H54 (cell line): Measurements from ENCODE around the gene HLA-E.

Experiments used
- DNase-seq: peaks from one replicate; pipeline ENCODE4 v3.0.0; 2011; ENCODE audit warnings: low spot score, mixed read lengths; ENCODE audit not compliant: insufficient read length
- FAIRE-seq: peaks from 3 replicates; lab custom pipeline; 2011; peaks lifted over from hg19 to GRCh38; lab: Jason Lieb, UNC
- POLR2A ChIP-seq: IDR thresholded peaks from 2 replicates; pipeline ENCODE4 v1.6.1; 2011; ENCODE audit warnings: low read depth, mild to moderate bottlenecking, low read length

HLA-E gene

GRCh38 chr6:30530014-30530413 is 40.7 kb downstream of the HLA-E start:
- DNase-seq (no peak), FAIRE-seq (no peak)
- no peak for TF ChIP-seq POLR2A

DNA sequence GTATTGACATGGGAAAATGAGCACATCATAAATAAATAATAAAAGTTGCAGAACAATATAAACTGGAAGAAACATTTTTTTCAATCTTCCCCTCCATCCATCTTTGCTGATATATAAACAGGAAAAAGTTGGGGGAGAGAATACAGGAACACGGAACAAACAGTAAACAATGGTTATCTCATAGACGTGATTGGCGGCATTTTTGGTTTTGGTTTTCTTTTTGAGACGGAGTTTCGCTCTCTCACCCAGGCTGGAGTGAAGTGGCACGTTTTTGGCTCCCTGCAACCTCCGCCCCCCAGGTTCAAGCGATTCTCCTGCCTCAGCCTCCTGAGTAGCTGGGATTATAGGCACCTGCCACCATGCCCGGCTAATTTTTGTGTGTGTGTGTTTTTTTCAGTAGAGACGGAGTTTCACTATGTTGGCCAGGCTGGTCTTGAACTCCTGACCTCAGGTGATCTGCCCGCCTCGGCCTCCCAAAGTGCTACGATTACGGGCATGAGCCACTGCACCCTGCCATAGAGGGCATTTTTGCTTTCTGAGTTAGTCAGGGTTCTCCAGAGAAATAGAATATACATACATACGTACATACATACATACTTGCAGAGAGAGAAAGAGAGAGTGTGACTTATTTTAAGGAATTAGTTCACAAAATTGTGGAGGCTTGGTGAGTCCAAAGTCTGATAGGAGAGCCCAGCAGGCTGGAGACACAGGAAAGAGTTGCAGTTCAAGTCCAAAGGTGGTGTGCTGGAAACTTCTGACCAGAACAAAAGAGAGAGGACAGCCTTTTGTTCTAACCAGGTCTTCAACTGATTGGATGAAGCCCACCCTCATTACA is 44.4 kb downstream of the HLA-E start:
- no peak for FAIRE-seq
- no peak for DNase-seq
- no peak for TF ChIP-seq POLR2A

DNA sequence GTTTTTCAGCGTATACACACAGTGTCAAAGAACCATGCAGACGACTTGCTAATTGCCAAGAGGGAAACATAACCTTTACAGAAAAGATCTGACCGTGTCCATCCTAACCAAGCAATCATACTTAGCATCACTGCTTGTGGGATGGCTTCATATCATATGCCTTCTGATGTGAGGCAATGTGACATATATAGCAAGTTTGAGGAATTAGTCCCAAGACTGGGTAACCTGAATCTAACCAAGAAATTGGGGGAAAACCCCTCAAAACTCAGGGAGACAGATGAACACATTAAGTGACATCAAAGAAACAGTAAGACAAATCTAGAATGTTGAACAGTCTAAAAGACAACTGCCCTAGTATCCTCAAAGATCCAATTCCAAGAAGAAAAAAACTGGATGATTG is 48.6 kb downstream of the HLA-E start:
- FAIRE-seq (no peak), DNase-seq (no peak)
- no peak for TF ChIP-seq POLR2A

DNA sequence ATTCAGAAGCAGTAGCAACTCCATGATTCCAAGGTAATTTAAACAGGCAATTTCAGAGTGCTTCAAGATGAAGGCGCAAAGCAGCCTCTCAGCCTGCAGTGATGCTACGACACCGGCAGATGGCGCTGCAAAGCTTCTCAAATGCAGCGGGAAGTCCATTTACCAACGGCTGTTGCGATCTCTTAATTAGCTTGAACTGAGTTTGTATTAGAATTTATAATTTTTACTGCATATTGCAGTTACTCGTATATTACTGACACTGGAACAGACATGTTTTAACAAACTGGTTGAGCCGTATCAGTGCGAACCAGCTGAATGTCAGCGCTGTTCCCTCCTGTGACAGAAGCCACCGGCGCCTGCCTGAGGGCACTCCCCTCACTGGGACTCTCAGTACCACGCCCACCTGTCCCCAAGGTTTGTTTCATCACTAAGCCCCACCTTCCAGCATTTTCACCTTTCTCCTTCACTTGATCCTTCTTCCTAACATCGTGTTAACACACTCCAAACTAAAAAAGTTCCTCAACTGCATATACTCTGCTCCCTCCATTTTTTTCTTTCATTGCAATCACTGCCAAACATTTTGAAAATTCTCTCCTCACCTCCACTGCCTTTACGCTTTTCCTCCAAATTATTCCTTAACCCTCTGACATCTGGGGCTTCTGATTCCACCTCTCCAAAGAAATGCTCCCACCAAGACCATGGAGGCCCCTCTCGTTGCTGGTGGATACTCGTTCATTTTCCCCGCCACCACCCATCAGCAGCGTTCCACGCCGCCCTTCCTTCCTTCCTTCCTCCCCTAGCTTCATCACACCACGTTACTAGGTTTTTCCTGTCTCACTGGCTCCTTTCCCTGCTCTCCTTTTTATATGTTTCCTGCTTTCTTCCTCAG is 52.5 kb downstream of the HLA-E start:
- FAIRE-seq (peak; percentile 89), DNase-seq (no peak)
- no peak for TF ChIP-seq POLR2A

- TF ChIP-seq POLR2A: no peak
- no peak for FAIRE-seq
- DNase-seq: no peak
Measured at GRCh38 chr6:30542404-30542725, 53.1 kb downstream of the HLA-E start.

GRCh38 chr6:30542915-30543314 is 53.6 kb downstream of the HLA-E start:
- TF ChIP-seq POLR2A: no peak
- FAIRE-seq (no peak), DNase-seq (no peak)
